ENCODE measurements around the gene LAMA4.

Gene LAMA4

GRCh38 chr6:112193117-112193516 is 61.2 kb downstream of the LAMA4 start:
- no peak for DNase-seq (ENCODE audit: low read depth in 2 of 2)

GRCh38 chr6:112191509-112192020 is 62.8 kb downstream of the LAMA4 start:
- no peak for DNase-seq (ENCODE audit: low read depth in 2 of 2)

- no peak for DNase-seq (ENCODE audit: low read depth in 2 of 2)
Observed at GRCh38 chr6:112190164-112190563, 64.2 kb downstream of the LAMA4 start.

GRCh38 chr6:112189494-112189893 is 64.9 kb downstream of the LAMA4 start:
- DNase-seq (ENCODE audit: low read depth in 2 of 2), result no peak

- DNase-seq (ENCODE audit: low read depth in 2 of 2), result no peak
Observed at GRCh38 chr6:112188906-112189305, 65.5 kb downstream of the LAMA4 start.

- no peak for DNase-seq (ENCODE audit: low read depth in 2 of 2)
Observed at GRCh38 chr6:112187736-112188135, 66.6 kb downstream of the LAMA4 start.

- no peak for DNase-seq (ENCODE audit: low read depth in 2 of 2)
Observed at GRCh38 chr6:112184951-112185350, 69.4 kb downstream of the LAMA4 start.

GRCh38 chr6:112183271-112183671 is 71.1 kb downstream of the LAMA4 start:
- DNase-seq (ENCODE audit: low read depth in 2 of 2), result no peak

- DNase-seq (ENCODE audit: low read depth in 2 of 2), result no peak
Observed at GRCh38 chr6:112181130-112181529, 73.2 kb downstream of the LAMA4 start.

GRCh38 chr6:112180095-112180820 is 74.1 kb downstream of the LAMA4 start:
- DNase-seq (ENCODE audit: low read depth in 2 of 2), result peak in 1 of 2 donors; percentile 16

- no peak for DNase-seq (ENCODE audit: low read depth in 2 of 2)
Observed at GRCh38 chr6:112179631-112180030, 74.7 kb downstream of the LAMA4 start.

GRCh38 chr6:112178846-112179245 is 75.5 kb downstream of the LAMA4 start:
- no peak for DNase-seq (ENCODE audit: low read depth in 2 of 2)

- DNase-seq (ENCODE audit: low read depth in 2 of 2), result no peak
Observed at GRCh38 chr6:112177092-112177491, 77.3 kb downstream of the LAMA4 start.

- DNase-seq (ENCODE audit: low read depth in 2 of 2), result no peak
Observed at GRCh38 chr6:112176175-112176574, 78.2 kb downstream of the LAMA4 start.

- no peak for DNase-seq (ENCODE audit: low read depth in 2 of 2)
Observed at GRCh38 chr6:112173221-112173804, 81.1 kb downstream of the LAMA4 start.

GRCh38 chr6:112172540-112172939 is 81.8 kb downstream of the LAMA4 start:
- DNase-seq (ENCODE audit: low read depth in 2 of 2), result no peak

GRCh38 chr6:112169541-112169940 is 84.8 kb downstream of the LAMA4 start:
- no peak for DNase-seq (ENCODE audit: low read depth in 2 of 2)

- DNase-seq (ENCODE audit: low read depth in 2 of 2), result peak; percentile 54
Observed at GRCh38 chr6:112163295-112164257, 90.8 kb downstream of the LAMA4 start.

GRCh38 chr6:112160745-112161144 is 93.6 kb downstream of the LAMA4 start:
- no peak for DNase-seq (ENCODE audit: low read depth in 2 of 2)

- DNase-seq (ENCODE audit: low read depth in 2 of 2), result no peak
Observed at GRCh38 chr6:112156668-112157067, 97.7 kb downstream of the LAMA4 start.

GRCh38 chr6:112155886-112156285 is 98.5 kb downstream of the LAMA4 start:
- no peak for DNase-seq (ENCODE audit: low read depth in 2 of 2)

- DNase-seq (ENCODE audit: low read depth in 2 of 2), result no peak
Observed at GRCh38 chr6:112154711-112155110, 99.7 kb downstream of the LAMA4 start.
